Spleen (tissue), 11 donors: ENCODE results near the gene CPXM2. TPM values are rescaled to one million over a fixed set of nuclear protein-coding genes. Genes with fewer than 3 reads are reported as not detected.

Experiments used
- DNase-seq: peaks from one replicate; pipeline ENCODE4 v3.0.0-alpha.2; 2020
- H3K27ac ChIP-seq, 8 donors: fragments of 200-600 bp; sonication (generic) in 7 of 8; 1 replicate in 4 of 8; 2 replicates in 4 of 8; pipeline versions ENCODE4 v1.5.0 to v1.8.0; 2016 to 2021; ENCODE audit warnings: inconsistent platforms in 4 of 8, mild to moderate bottlenecking in 4 of 8, moderate library complexity in 1 of 8
- H3K27me3 ChIP-seq, 7 donors: fragments of 200-600 bp; sonication (generic) in 6 of 7; replicated peaks in 1 of 7; 1 replicate in 4 of 7; 2 replicates in 3 of 7; pipeline versions ENCODE4 v1.5.0 to v1.8.0; 2016 to 2021; ENCODE audit warnings: inconsistent platforms in 3 of 7, mild to moderate bottlenecking in 1 of 7
- H3K36me3 ChIP-seq, 6 donors: fragments of 200-600 bp; sonication (generic) in 5 of 6; 1 replicate in 4 of 6; 2 replicates in 2 of 6; pipeline versions ENCODE4 v1.5.0 to v1.8.0; 2016 to 2021; ENCODE audit warnings: inconsistent platforms in 2 of 6
- H3K4me1 ChIP-seq, 6 donors: fragments of 200-600 bp; sonication (generic) in 5 of 6; 1 replicate in 3 of 6; 2 replicates in 3 of 6; pipeline versions ENCODE4 v1.5.0 to v1.8.0; 2016 to 2021; ENCODE audit warnings: inconsistent platforms in 3 of 6
- H3K4me3 ChIP-seq, 8 donors: fragments of 200-600 bp; sonication (generic) in 7 of 8; 1 replicate in 4 of 8; 2 replicates in 4 of 8; pipeline versions ENCODE4 v1.5.0 to v1.8.0; 2016 to 2021; ENCODE audit warnings: inconsistent platforms in 4 of 8, mild to moderate bottlenecking in 4 of 8, moderate library complexity in 2 of 8
- H3K9me3 ChIP-seq, 8 donors: fragments of 200-600 bp; sonication (generic) in 7 of 8; 1 replicate in 4 of 8; 2 replicates in 4 of 8; pipeline versions ENCODE4 v1.5.0 to v1.8.0; 2016 to 2021; ENCODE audit warnings: inconsistent platforms in 4 of 8
- CTCF ChIP-seq, 11 experiments: fragments of 200-600 bp in 7 of 11; fragments of 450-650 bp in 4 of 11; sonication (generic) in 4 of 11; IDR thresholded peaks in 8 of 11; conservative IDR thresholded peaks in 3 of 11; 1 replicate in 7 of 11; 2 replicates in 4 of 11; pipeline versions ENCODE4 v1.4.0 to v1.8.0; 2016 to 2021; ENCODE audit warnings: antibody characterized with exemption in 11 of 11, inconsistent platforms in 4 of 11, mild to moderate bottlenecking in 1 of 11
- POLR2A ChIP-seq, 3 donors: fragments of 450-650 bp; IDR thresholded peaks; one replicate each; pipeline ENCODE4 v1.5.1; 2017; ENCODE audit warnings: antibody characterized with exemption in 3 of 3, mild to moderate bottlenecking in 1 of 3
- POLR2AphosphoS5 ChIP-seq, 3 donors: sonication (generic); formaldehyde crosslinking; IDR thresholded peaks; one replicate each; pipeline ENCODE4 v1.5.1; 2017; ENCODE audit warnings: antibody characterized with exemption in 3 of 3
- WGBS, 5 donors: extraction: QIAGEN DNeasy Blood & Tissue Kit in 3 of 5; methylation state at CpG; one replicate each; pipeline versions ENCODE4 v1.1.5 to v1.1.7; 2013 to 2018; 5-methylcytosine and 5-hydroxymethylcytosine counted together
- intact Hi-C: fragments of 100-400 bp; cut with DNase I; formaldehyde crosslinking; loops from one replicate; pipeline ENCODE4 v1.15.0; 2023; ENCODE audit warnings: low total_unique reads
- polyA plus RNA-seq, 3 donors: library from polyadenylated mRNA; stranded (reverse); fragments of 200-250 nt; gene quantifications; one replicate each; pipeline ENCODE4 v1.2.1, GENCODE V29; 2013
- total RNA-seq, 7 donors: library from RNA; depleted of rRNA in 3 of 7; stranded (reverse); fragments of >200 nt in 3 of 7; fragmentation: NEBNext Ultra II Directional in 4 of 7; extraction: Animal tissue kit (Norgen Biotek cat#: 25700) in 4 of 7; gene quantifications; one replicate each; pipeline versions ENCODE4 v1.1.0 to v1.2.1, GENCODE V29; 2016 to 2021
- donor health status: healthy with polysubstance abuse.
- donor health status: DM: no; HTN: no; CAD: no; lungs with moderate emphysema.
- donor health status: DM: no; HTN: no; CAD: no.
- donor health status: Bipolar disorder and iron deficiency.
- donor health status: healthy.
- donor health status: DM: no; HTN: no; CAD: no.
- donor health status: DM: yes; HTN: yes; CAD: no.

The CPXM2 gene
- total and polyA plus RNA-seq, 10 donors = 3.7 to 38.2 (median 21.7) TPM

- Histone ChIP-seq H3K36me3 (no peaks in the 10 kb centered on the region), H3K27me3 (peaks cover 0 to 9% (median 0%) of the 10 kb centered on the region in 7 donors), H3K9me3 (peaks cover 0 to 18% (median 10%) of the 10 kb centered on the region in 8 donors), H3K4me1 (no peaks in the 10 kb centered on the region), H3K27ac (no peak overlapping the region), H3K4me3 (no peak overlapping the region)
- no peak for DNase-seq
- intact Hi-C loops = no loop called here
- no peak for TF ChIP-seq POLR2AphosphoS5 (IDR thresholded peaks at IDR 0.05)
- no peak for TF ChIP-seq CTCF (IDR thresholded peaks at IDR 0.05 in 8 of 11, conservative IDR thresholded peaks at IDR 0.05 in 3 of 11)
- no peak for TF ChIP-seq POLR2A (IDR thresholded peaks at IDR 0.05)
- 90 to 95% (median 92%) methylated on average over 4 of the region's 4 CpGs for WGBS, 5 donors
Observed at GRCh38 chr10:123901621-123902020, 10.0 kb upstream of the CPXM2 start.

- peaks cover 0 to 18% (median 10%) of the 10 kb centered on the region in 8 donors for H3K9me3 ChIP-seq
- H3K27ac ChIP-seq = no peak overlapping the region
- no peak overlapping the region for H3K4me3 ChIP-seq
- no peaks in the 10 kb centered on the region for H3K4me1 ChIP-seq
- DNase-seq = no peak
- TF ChIP-seq CTCF (IDR thresholded peaks at IDR 0.05 in 8 of 11, conservative IDR thresholded peaks at IDR 0.05 in 3 of 11) = no peak
- TF ChIP-seq POLR2A (IDR thresholded peaks at IDR 0.05) = no peak
- no peak for TF ChIP-seq POLR2AphosphoS5 (IDR thresholded peaks at IDR 0.05)
- no peaks in the 10 kb centered on the region for H3K36me3 ChIP-seq
- 70 to 82% (median 74%) methylated on average over 4 of the region's 4 CpGs for WGBS, 5 donors
- intact Hi-C loops = no loop called here
- peaks cover 0 to 13% (median 2%) of the 10 kb centered on the region in 7 donors for H3K27me3 ChIP-seq
Observed at GRCh38 chr10:123897146-123897545, 5.5 kb upstream of the CPXM2 start.

GRCh38 chr10:123896246-123896927, 4.8 kb upstream of the CPXM2 start:
- Histone ChIP-seq H3K4me3 (no peak overlapping the region), H3K27ac (no peak overlapping the region), H3K27me3 (peaks cover 0 to 21% (median 5%) of the 10 kb centered on the region in 7 donors), H3K9me3 (peaks cover 0 to 14% (median 10%) of the 10 kb centered on the region in 8 donors), H3K4me1 (peaks cover 0 to 1% (median 0%) of the 10 kb centered on the region in 6 donors), H3K36me3 (no peaks in the 10 kb centered on the region)
- TF ChIP-seq CTCF (IDR thresholded peaks at IDR 0.05 in 8 of 11, conservative IDR thresholded peaks at IDR 0.05 in 3 of 11) (no peak), POLR2AphosphoS5 (IDR thresholded peaks at IDR 0.05) (no peak), POLR2A (IDR thresholded peaks at IDR 0.05) (no peak)
- DNase-seq = no peak
- 70 to 86% (median 84%) methylated on average over 4 of the region's 4 CpGs for whole genome bisulfite sequencing, 5 donors
- intact Hi-C loops = no loop called here

- H3K27ac ChIP-seq = no peak overlapping the region
- WGBS, 5 donors = 79 to 93% (median 88%) methylated on average over 8 of the region's 8 CpGs
- no peaks in the 10 kb centered on the region for H3K36me3 ChIP-seq
- no peaks in the 10 kb centered on the region for H3K9me3 ChIP-seq
- no peak for DNase-seq
- H3K4me1 ChIP-seq = peaks cover 0 to 17% (median 2%) of the 10 kb centered on the region in 6 donors
- intact Hi-C loops = no loop called here
- no peak overlapping the region for H3K4me3 ChIP-seq
- H3K27me3 ChIP-seq = peaks cover 0 to 33% (median 11%) of the 10 kb centered on the region in 7 donors
- no peak for TF ChIP-seq POLR2A (IDR thresholded peaks at IDR 0.05)
- no peak for TF ChIP-seq POLR2AphosphoS5 (IDR thresholded peaks at IDR 0.05)
- no peak for TF ChIP-seq CTCF (IDR thresholded peaks at IDR 0.05 in 8 of 11, conservative IDR thresholded peaks at IDR 0.05 in 3 of 11)
Observed at GRCh38 chr10:123893651-123894050, 2.0 kb upstream of the CPXM2 start.
